ENCODE data around the gene PITPNM3. TPM values are rescaled to one million over a fixed set of nuclear protein-coding genes. Genes with fewer than 3 reads are reported as not detected.

Gene PITPNM3
- total RNA-seq, 1 donor from 2014 or later: 8.6 TPM

DNA sequence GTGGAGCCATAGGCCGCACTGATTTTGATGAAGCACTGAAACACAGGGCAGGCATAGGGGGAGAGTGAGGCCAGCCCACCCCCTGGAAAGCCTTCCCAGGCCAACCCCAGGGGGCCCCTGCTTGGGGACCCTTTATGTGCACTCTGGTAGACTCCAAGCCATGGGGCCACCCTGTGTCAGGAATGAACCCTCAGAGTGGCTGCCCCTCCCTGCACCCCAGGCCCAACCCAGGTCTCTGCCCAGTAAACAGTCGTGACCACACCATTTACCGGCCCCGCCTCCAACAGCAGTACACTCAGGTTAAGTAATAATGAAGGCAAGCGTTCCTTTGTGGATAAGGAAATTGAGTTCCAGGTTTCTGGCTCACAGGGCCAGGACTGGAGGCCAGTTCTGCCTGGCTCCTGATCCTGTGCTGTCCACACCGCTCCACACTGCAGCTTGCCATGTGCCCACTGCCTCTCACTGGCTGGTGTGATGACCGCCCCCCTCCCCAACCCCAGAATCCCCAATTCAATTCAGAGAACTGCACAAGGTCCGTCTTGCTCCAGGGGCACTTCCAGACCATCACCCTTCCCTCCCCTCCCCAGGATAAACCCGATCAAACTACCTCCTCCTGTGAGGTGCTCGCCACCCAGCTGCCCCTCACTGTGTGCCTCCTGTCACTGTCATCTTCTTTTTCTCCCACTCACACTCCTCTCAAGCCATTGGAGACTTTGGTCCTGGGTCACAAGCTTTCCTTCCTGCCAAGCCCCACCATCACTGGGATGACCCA, 98.5 kb downstream of the PITPNM3 start:
- TF ChIP-seq POLR2AphosphoS5 (IDR thresholded peaks at IDR 0.05; ENCODE audit: insufficient read depth in 1 of 2, low read depth in 1 of 2): no peak
- TF ChIP-seq POLR2A (IDR thresholded peaks at IDR 0.05): no peak
- TF ChIP-seq, protein P1, sequence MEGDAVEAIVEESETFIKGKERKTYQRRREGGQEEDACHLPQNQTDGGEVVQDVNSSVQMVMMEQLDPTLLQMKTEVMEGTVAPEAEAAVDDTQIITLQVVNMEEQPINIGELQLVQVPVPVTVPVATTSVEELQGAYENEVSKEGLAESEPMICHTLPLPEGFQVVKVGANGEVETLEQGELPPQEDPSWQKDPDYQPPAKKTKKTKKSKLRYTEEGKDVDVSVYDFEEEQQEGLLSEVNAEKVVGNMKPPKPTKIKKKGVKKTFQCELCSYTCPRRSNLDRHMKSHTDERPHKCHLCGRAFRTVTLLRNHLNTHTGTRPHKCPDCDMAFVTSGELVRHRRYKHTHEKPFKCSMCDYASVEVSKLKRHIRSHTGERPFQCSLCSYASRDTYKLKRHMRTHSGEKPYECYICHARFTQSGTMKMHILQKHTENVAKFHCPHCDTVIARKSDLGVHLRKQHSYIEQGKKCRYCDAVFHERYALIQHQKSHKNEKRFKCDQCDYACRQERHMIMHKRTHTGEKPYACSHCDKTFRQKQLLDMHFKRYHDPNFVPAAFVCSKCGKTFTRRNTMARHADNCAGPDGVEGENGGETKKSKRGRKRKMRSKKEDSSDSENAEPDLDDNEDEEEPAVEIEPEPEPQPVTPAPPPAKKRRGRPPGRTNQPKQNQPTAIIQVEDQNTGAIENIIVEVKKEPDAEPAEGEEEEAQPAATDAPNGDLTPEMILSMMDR (IDR thresholded peaks at IDR 0.05): no peak
- intact Hi-C loops (cut with DNase I): no loop called here
- Histone ChIP-seq H3K27me3 (no peaks in the 10 kb centered on the region), H3K4me1 (peaks cover 8% of the 10 kb centered on the region), H3K27ac (no peak overlapping the region), H3K36me3 (no peaks in the 10 kb centered on the region), H3K9me3 (no peaks in the 10 kb centered on the region), H3K4me3 (no peak overlapping the region)
- DNase-seq (ENCODE audit: extremely low spot score in 2 of 2): no peak

DNA sequence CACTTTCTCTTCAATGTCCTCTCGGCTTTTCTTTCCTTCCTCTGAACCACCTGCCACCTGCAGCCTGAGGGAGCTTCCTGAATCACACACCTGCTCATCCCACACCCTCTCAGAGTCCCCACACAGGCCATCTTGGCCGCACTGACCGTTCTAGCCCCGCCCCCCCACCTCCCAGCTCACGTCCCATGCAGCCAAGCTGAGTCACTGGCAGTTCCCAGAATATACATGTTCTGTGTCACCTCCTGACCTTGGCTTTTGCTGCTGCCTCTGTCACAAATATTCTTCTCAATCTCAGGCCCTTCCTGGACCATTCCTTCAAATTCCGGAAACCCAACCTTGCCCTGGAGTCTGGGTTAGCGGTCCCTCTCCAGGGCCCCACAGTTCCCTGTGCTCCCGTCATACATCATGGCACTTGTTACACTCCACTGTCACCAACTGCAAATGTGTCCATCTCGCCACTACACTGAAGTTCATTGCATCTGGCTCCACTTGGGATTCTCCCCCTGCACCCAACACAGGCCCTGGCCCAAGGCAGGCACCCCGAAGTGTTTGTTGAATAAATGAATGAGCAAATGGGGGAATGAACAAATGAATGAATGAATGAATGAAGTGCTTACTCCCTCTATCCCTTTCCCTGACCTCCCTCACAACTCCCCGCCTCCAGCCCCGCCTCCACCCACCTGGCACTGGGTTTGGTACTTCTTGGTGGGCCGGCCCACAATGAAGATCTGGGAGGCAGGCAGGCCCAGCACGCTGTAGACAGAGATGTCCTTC, 99.3 kb downstream of the PITPNM3 start:
- H3K27me3 ChIP-seq: no peaks in the 10 kb centered on the region
- H3K4me1 ChIP-seq: peaks cover 8% of the 10 kb centered on the region
- TF ChIP-seq, protein P1 (IDR thresholded peaks at IDR 0.05): no peak
- TF ChIP-seq POLR2A (IDR thresholded peaks at IDR 0.05) (no peak), POLR2AphosphoS5 (IDR thresholded peaks at IDR 0.05; ENCODE audit: insufficient read depth in 1 of 2, low read depth in 1 of 2) (no peak)
- H3K9me3 ChIP-seq: no peaks in the 10 kb centered on the region
- DNase-seq (ENCODE audit: extremely low spot score in 2 of 2): no peak
- no peaks in the 10 kb centered on the region for H3K36me3 ChIP-seq
- intact Hi-C loops (cut with DNase I): no loop called here
- no peak overlapping the region for H3K27ac ChIP-seq
- no peak overlapping the region for H3K4me3 ChIP-seq

- Histone ChIP-seq H3K4me3 (no peak overlapping the region), H3K4me1 (peaks cover 8% of the 10 kb centered on the region), H3K27me3 (no peaks in the 10 kb centered on the region), H3K27ac (no peak overlapping the region), H3K36me3 (no peaks in the 10 kb centered on the region), H3K9me3 (no peaks in the 10 kb centered on the region)
- TF ChIP-seq POLR2A (IDR thresholded peaks at IDR 0.05) (no peak), POLR2AphosphoS5 (IDR thresholded peaks at IDR 0.05; ENCODE audit: insufficient read depth in 1 of 2, low read depth in 1 of 2) (no peak)
- TF ChIP-seq, protein P1 (IDR thresholded peaks at IDR 0.05): no peak
- no peak for DNase-seq (ENCODE audit: extremely low spot score in 2 of 2)
- intact Hi-C loops (cut with DNase I): no loop called here
Observed at GRCh38 chr17:6456321-6456720, 100.0 kb downstream of the PITPNM3 start.

GRCh38 chr17:6455321-6455705, 101.0 kb downstream of the PITPNM3 start:
- Histone ChIP-seq H3K36me3 (no peaks in the 10 kb centered on the region), H3K4me1 (peaks cover 8% of the 10 kb centered on the region), H3K27me3 (no peaks in the 10 kb centered on the region), H3K27ac (no peak overlapping the region), H3K4me3 (peak overlapping the region; percentile 10 to 21), H3K9me3 (no peaks in the 10 kb centered on the region)
- TF ChIP-seq, protein P1 (IDR thresholded peaks at IDR 0.05): no peak
- TF ChIP-seq POLR2AphosphoS5 (IDR thresholded peaks at IDR 0.05; ENCODE audit: insufficient read depth in 1 of 2, low read depth in 1 of 2) (no peak), POLR2A (IDR thresholded peaks at IDR 0.05) (no peak)
- intact Hi-C loops (cut with DNase I): no loop called here
- no peak for DNase-seq (ENCODE audit: extremely low spot score in 2 of 2)
